ENCODE results near the gene CASZ1.

DNA sequence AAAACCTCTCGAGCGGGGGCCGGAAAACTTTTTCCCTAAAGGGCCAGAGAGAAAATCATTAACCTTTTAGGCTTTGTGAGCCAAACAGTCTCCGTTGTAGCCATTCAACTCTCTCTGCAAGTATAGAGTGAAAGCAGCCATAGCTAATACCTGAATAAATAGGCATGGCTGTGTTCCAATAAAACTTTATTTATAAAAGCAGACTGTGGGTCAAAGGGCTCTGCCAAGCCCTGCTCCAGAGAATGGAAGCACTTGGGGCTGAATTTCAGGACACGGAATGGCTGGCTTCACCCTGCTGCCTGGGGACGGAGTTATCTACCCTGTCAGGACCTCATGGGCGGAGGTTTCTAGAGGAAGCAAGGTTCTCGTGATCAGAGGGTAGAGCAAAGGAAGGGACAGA is 92.7 kb downstream of the CASZ1 start:
- TF ChIP-seq POLR2AphosphoS5 (IDR thresholded peaks at IDR 0.05; ENCODE audit: low read depth, low read length) = no peak
- TF ChIP-seq POLR2A (IDR thresholded peaks at IDR 0.05; ENCODE audit: low read depth, low read length) = no peak
- no peak for TF ChIP-seq TAF1 (IDR thresholded peaks at IDR 0.05; ENCODE audit: borderline replicate concordance, low read depth, low read length)

Measured in GM12892 (cell line).